Endothelial cell (in vitro differentiated cells): ENCODE results near the gene RBP3. TPM values are rescaled to one million over a fixed set of nuclear protein-coding genes. Genes with fewer than 3 reads are reported as not detected.
A peak's percentile ranks its signal among the peaks of the same experiment; 100 is the strongest.

Experiments
- DNase-seq: peaks from one replicate; pipeline ENCODE4 v3.0.0; 2021; ENCODE audit warnings: low spot score
- H3K27ac Mint-ChIP-seq: one replicate; pipeline ENCODE4 v1.8.0; 2021; ENCODE audit warnings: mixed read lengths, inconsistent platforms; ENCODE audit not compliant: unreplicated experiment
- H3K27me3 Mint-ChIP-seq: one replicate; pipeline ENCODE4 v1.8.0; 2021; ENCODE audit warnings: mild to moderate bottlenecking, moderate library complexity, mixed read lengths, inconsistent platforms; ENCODE audit not compliant: unreplicated experiment
- H3K36me3 Mint-ChIP-seq: one replicate; pipeline ENCODE4 v1.8.0; 2021; ENCODE audit warnings: mild to moderate bottlenecking, low read depth, mixed read lengths, inconsistent platforms; ENCODE audit not compliant: unreplicated experiment
- H3K4me1 Mint-ChIP-seq: one replicate; pipeline ENCODE4 v1.8.0; 2021; ENCODE audit warnings: mild to moderate bottlenecking, mixed read lengths, inconsistent platforms; ENCODE audit not compliant: unreplicated experiment
- H3K4me3 Mint-ChIP-seq: one replicate; pipeline ENCODE4 v1.8.0; 2021; ENCODE audit warnings: mild to moderate bottlenecking, mixed read lengths, inconsistent platforms; ENCODE audit not compliant: unreplicated experiment
- H3K9me3 Mint-ChIP-seq: one replicate; pipeline ENCODE4 v1.8.0; 2021; ENCODE audit warnings: mixed read lengths, inconsistent platforms; ENCODE audit not compliant: unreplicated experiment
- CTCF ChIP-seq: fragments of 200-600 bp; sonication (generic); IDR thresholded peaks from one replicate; pipeline ENCODE4 v1.5.0; 2021; ENCODE audit warnings: antibody characterized with exemption; ENCODE audit not compliant: unreplicated experiment
- total RNA-seq: library from RNA; stranded (reverse); fragmentation: NEBNext Ultra II Directional; extraction: Animal tissue kit (Norgen Biotek cat#: 25700); gene quantifications from one replicate; pipeline ENCODE4 v1.2.1, GENCODE V29; 2021; ENCODE audit not compliant: unreplicated experiment

Gene RBP3
- total RNA-seq, 1 donor from 2014 or later, result not detected

GRCh38 chr10:47308775-47309174 is 39.4 kb upstream of the RBP3 start:
- TF ChIP-seq CTCF, result no peak
- Mint-ChIP-seq H3K27me3 (peaks cover 5% of the 10 kb centered on the region), H3K4me1 (peaks cover 3% of the 10 kb centered on the region), H3K27ac (no peak overlapping the region), H3K36me3 (no peaks in the 10 kb centered on the region), H3K9me3 (no peaks in the 10 kb centered on the region), H3K4me3 (no peak overlapping the region)
- DNase-seq, result no peak

GRCh38 chr10:47309408-47310089 is 38.6 kb upstream of the RBP3 start:
- DNase-seq, result peak; percentile 39
- H3K4me1 Mint-ChIP-seq, result peaks cover 3% of the 10 kb centered on the region
- H3K9me3 Mint-ChIP-seq, result no peaks in the 10 kb centered on the region
- TF ChIP-seq CTCF, result peak; percentile 78
- no peaks in the 10 kb centered on the region for H3K36me3 Mint-ChIP-seq
- H3K27me3 Mint-ChIP-seq, result peaks cover 5% of the 10 kb centered on the region
- no peak overlapping the region for H3K27ac Mint-ChIP-seq
- no peak overlapping the region for H3K4me3 Mint-ChIP-seq

- H3K4me1 Mint-ChIP-seq, result no peaks in the 10 kb centered on the region
- no peak overlapping the region for H3K27ac Mint-ChIP-seq
- H3K36me3 Mint-ChIP-seq, result no peaks in the 10 kb centered on the region
- TF ChIP-seq CTCF, result no peak
- no peaks in the 10 kb centered on the region for H3K9me3 Mint-ChIP-seq
- no peak for DNase-seq
- H3K27me3 Mint-ChIP-seq, result peaks cover 2% of the 10 kb centered on the region
- no peak overlapping the region for H3K4me3 Mint-ChIP-seq
These were observed 38.1 kb upstream of the RBP3 start for GRCh38 chr10:47310090-47310505.

GRCh38 chr10:47311193-47311931 is 36.8 kb upstream of the RBP3 start:
- DNase-seq, result no peak
- no peak overlapping the region for H3K4me3 Mint-ChIP-seq
- no peaks in the 10 kb centered on the region for H3K27me3 Mint-ChIP-seq
- H3K36me3 Mint-ChIP-seq, result no peaks in the 10 kb centered on the region
- no peaks in the 10 kb centered on the region for H3K9me3 Mint-ChIP-seq
- H3K27ac Mint-ChIP-seq, result no peak overlapping the region
- no peaks in the 10 kb centered on the region for H3K4me1 Mint-ChIP-seq
- no peak for TF ChIP-seq CTCF
